Measurements from ENCODE around the gene INO80B.

INO80B gene

DNA sequence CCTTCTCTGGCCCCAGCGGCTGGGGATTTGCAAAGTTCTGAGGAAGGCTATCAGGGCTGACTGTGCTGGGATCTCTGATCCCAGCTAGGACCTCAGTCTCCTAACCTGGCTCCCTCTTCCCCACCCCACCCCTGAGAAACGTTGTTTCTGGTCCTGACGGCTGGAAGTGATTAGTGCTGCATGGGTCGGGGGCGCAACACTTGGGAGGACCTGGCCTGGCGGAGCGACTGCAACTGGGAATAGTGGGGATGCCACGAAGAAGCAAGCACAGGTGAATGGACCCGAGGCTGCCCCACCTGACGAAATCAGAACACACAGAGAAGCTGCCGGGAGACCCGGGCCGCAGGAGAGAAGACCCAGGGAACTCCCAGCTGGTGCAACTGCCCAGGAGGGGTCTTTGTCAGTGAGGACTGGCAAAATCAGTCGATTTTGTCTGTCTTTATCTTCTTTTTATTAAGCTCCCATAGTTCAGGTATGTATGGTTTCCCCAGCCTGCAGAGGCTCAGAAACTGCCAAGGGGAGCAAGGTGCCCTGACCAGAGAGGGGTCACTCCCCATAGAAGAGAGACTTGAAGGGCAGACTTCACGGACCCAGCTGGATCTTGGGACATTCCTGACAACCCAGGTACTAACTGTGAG, 45.2 kb downstream of the INO80B start:
- DNase-seq (ENCODE audit: low read depth) = no peak
- peak overlapping the region; percentile 47; the same call in 1 of the 2 replicates for H3K4me3 ChIP-seq (ENCODE audit: control insufficient read depth, low read depth, low read length)
- no peak for TF ChIP-seq CTCF (IDR thresholded peaks at IDR 0.05; ENCODE audit: control insufficient read depth, insufficient read depth, low read depth, low read length, missing control alignments)

GRCh38 chr2:74500578-74500946, 45.7 kb downstream of the INO80B start:
- TF ChIP-seq CTCF (IDR thresholded peaks at IDR 0.05; ENCODE audit: control insufficient read depth, insufficient read depth, low read depth, low read length, missing control alignments) = no peak
- DNase-seq (ENCODE audit: low read depth) = no peak
- H3K4me3 ChIP-seq (ENCODE audit: control insufficient read depth, low read depth, low read length) = no peak overlapping the region

DNA sequence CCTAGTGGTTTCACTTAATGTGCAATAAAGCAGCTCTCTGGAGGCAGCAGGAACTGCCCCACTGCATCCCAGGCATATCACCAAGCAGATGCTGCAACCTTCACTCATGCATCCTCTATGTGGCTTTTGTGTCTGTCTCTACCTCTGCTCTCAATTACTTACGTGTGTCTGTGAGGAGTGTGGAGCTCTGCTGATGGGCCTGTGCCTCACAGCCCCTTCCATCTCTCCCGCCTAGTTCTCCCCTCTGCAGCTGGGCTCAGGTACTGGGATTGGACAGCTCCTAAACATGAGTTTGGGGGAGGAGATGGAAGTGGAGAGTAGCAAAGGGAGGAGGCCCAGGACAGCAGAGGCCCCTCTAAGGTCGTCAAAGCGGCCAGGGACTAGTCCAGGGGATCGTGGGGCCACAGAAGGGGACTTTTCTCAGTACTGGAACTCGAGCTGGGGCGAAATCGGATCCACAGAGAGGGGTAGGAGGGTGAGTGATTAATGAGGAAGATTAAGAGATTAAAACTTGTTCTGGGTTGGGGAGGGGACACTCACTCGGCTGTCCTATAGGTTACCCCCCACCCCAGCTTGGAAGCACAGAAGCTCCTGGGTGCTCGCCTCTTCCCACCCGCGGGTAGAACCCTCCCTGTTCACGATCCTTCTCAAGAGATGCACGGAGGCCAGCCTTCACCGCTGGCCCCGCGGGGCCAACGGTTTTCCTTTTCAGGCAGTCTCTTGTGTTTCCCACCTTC, 46.6 kb downstream of the INO80B start:
- no peak overlapping the region for H3K4me3 ChIP-seq (ENCODE audit: control insufficient read depth, low read depth, low read length)
- no peak for TF ChIP-seq CTCF (IDR thresholded peaks at IDR 0.05; ENCODE audit: control insufficient read depth, insufficient read depth, low read depth, low read length, missing control alignments)
- no peak for DNase-seq (ENCODE audit: low read depth)

GRCh38 chr2:74502147-74502719, 47.3 kb downstream of the INO80B start:
- peak overlapping the region; percentile 65 for H3K4me3 ChIP-seq (ENCODE audit: control insufficient read depth, low read depth, low read length)
- TF ChIP-seq CTCF (IDR thresholded peaks at IDR 0.05; ENCODE audit: control insufficient read depth, insufficient read depth, low read depth, low read length, missing control alignments) = no peak
- DNase-seq (ENCODE audit: low read depth) = no peak

GRCh38 chr2:74502720-74503505, 48.0 kb downstream of the INO80B start:
- H3K4me3 ChIP-seq (ENCODE audit: control insufficient read depth, low read depth, low read length) = peak overlapping the region; percentile 65
- peak; percentile 34 for DNase-seq (ENCODE audit: low read depth)
- peak; percentile 34 for TF ChIP-seq CTCF (IDR thresholded peaks at IDR 0.05; ENCODE audit: control insufficient read depth, insufficient read depth, low read depth, low read length, missing control alignments)

Measured in AG09309 (cell line).